Ishikawa (cell line): ENCODE measurements around the gene ATF7IP2.

ENCODE experiments used
- CEBPB ChIP-seq: IDR thresholded peaks from 2 replicates; pipeline ENCODE4 v1.6.1; 2012
- CREB1 ChIP-seq: IDR thresholded peaks from 2 replicates; pipeline ENCODE4 v1.6.1; 2012; ENCODE audit warnings: low read depth
- EGR1 ChIP-seq: IDR thresholded peaks from 2 replicates; pipeline ENCODE4 v1.6.1; 2012
- EP300 ChIP-seq: IDR thresholded peaks from 2 replicates; pipeline ENCODE4 v1.6.1; 2012; ENCODE audit warnings: borderline replicate concordance
- FOXM1 ChIP-seq: IDR thresholded peaks from 2 replicates; pipeline ENCODE4 v1.6.1; 2012; ENCODE audit warnings: low read depth, borderline replicate concordance
- NFIC ChIP-seq: IDR thresholded peaks from 2 replicates; pipeline ENCODE4 v1.6.1; 2012
- RAD21 ChIP-seq: IDR thresholded peaks from 2 replicates; pipeline ENCODE4 v1.6.1; 2012; ENCODE audit warnings: low read depth
- TAF1 ChIP-seq: IDR thresholded peaks from 2 replicates; pipeline ENCODE4 v1.6.1; 2012; ENCODE audit warnings: low read depth, mild to moderate bottlenecking
- TCF12 ChIP-seq: IDR thresholded peaks from 2 replicates; pipeline ENCODE4 v1.6.1; 2012; ENCODE audit warnings: low read depth
- TEAD4 ChIP-seq: IDR thresholded peaks from 2 replicates; pipeline ENCODE4 v1.6.1; 2012
- YY1 ChIP-seq: IDR thresholded peaks from 2 replicates; pipeline ENCODE4 v1.6.1; 2012; ENCODE audit warnings: low read depth
- ZBTB7A ChIP-seq: IDR thresholded peaks from 2 replicates; pipeline ENCODE4 v1.6.1; 2012; ENCODE audit warnings: low read depth
- TF ChIP-seq, protein P1 (sequence below): IDR thresholded peaks from 2 replicates; pipeline ENCODE4 v1.6.1; 2012; ENCODE audit warnings: low read depth, mild to moderate bottlenecking
- TF ChIP-seq, protein P2 (sequence below): IDR thresholded peaks from 2 replicates; pipeline ENCODE4 v1.6.1; 2012
- TF ChIP-seq, protein P3 (sequence below): IDR thresholded peaks from 2 replicates; pipeline ENCODE4 v1.6.1; 2012

The ATF7IP2 gene

DNA sequence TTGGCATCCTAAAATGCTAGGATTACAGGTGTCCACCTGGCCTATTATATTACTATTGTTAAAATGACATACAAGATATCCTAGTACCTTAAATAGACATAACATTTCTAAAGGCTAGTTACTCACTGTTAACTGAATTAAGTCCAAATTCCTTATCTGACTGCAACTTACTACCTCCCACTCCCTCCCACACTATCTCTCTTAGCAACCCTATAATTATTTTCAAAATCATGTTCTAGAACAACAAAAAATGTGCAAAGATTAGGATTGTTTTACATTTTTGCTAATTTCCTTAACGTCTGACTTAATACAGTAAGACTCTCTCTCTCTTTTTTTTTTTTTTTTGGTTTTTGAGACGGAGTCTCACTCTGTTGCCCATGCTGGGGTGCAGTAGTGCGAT is 2.2 kb upstream of the ATF7IP2 start:
- TF ChIP-seq, protein P1, sequence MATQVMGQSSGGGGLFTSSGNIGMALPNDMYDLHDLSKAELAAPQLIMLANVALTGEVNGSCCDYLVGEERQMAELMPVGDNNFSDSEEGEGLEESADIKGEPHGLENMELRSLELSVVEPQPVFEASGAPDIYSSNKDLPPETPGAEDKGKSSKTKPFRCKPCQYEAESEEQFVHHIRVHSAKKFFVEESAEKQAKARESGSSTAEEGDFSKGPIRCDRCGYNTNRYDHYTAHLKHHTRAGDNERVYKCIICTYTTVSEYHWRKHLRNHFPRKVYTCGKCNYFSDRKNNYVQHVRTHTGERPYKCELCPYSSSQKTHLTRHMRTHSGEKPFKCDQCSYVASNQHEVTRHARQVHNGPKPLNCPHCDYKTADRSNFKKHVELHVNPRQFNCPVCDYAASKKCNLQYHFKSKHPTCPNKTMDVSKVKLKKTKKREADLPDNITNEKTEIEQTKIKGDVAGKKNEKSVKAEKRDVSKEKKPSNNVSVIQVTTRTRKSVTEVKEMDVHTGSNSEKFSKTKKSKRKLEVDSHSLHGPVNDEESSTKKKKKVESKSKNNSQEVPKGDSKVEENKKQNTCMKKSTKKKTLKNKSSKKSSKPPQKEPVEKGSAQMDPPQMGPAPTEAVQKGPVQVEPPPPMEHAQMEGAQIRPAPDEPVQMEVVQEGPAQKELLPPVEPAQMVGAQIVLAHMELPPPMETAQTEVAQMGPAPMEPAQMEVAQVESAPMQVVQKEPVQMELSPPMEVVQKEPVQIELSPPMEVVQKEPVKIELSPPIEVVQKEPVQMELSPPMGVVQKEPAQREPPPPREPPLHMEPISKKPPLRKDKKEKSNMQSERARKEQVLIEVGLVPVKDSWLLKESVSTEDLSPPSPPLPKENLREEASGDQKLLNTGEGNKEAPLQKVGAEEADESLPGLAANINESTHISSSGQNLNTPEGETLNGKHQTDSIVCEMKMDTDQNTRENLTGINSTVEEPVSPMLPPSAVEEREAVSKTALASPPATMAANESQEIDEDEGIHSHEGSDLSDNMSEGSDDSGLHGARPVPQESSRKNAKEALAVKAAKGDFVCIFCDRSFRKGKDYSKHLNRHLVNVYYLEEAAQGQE: no peak
- TF ChIP-seq NFIC (no peak), EP300 (no peak), YY1 (no peak), RAD21 (no peak), CREB1 (no peak), ZBTB7A (no peak)
- TF ChIP-seq, protein P2, sequence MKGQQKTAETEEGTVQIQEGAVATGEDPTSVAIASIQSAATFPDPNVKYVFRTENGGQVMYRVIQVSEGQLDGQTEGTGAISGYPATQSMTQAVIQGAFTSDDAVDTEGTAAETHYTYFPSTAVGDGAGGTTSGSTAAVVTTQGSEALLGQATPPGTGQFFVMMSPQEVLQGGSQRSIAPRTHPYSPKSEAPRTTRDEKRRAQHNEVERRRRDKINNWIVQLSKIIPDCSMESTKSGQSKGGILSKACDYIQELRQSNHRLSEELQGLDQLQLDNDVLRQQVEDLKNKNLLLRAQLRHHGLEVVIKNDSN: no peak

DNA sequence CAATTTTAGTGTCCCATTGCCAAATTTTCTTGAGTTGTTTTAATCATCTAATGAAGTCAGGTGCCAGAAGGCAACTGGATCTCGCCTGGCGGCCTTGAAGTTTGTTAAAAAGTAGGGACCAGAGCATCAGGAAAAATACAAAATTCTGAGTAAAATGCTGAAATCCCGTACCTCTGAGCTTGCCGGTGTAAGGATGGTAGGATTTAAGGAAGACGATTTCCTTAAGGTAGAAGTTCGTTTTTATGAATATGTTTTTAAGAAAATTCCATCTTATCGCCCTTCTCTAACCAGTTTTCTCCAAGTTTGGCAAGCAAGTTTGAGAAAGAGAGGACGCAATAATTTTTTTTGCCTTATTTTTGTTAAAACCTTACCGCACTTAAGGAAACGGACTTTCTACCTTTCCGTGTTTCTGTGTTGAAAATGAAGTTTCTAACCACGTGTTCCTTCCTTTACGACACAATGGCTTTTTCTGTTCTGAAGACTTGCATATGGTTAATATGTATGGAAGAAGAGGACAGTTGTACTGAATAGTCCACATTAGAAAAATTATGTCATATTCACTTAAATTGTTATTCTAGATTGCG is 748 bp downstream of the ATF7IP2 start:
- TF ChIP-seq, protein P3, sequence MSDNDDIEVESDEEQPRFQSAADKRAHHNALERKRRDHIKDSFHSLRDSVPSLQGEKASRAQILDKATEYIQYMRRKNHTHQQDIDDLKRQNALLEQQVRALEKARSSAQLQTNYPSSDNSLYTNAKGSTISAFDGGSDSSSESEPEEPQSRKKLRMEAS: no peak
- TF ChIP-seq NFIC: no peak
- TF ChIP-seq CREB1: no peak
- TF ChIP-seq TAF1: no peak
- TF ChIP-seq CEBPB: no peak
- TF ChIP-seq EGR1: no peak
- TF ChIP-seq EP300: no peak
- TF ChIP-seq FOXM1: no peak
- no peak for TF ChIP-seq YY1
- no peak for TF ChIP-seq TEAD4
- TF ChIP-seq RAD21: no peak

DNA sequence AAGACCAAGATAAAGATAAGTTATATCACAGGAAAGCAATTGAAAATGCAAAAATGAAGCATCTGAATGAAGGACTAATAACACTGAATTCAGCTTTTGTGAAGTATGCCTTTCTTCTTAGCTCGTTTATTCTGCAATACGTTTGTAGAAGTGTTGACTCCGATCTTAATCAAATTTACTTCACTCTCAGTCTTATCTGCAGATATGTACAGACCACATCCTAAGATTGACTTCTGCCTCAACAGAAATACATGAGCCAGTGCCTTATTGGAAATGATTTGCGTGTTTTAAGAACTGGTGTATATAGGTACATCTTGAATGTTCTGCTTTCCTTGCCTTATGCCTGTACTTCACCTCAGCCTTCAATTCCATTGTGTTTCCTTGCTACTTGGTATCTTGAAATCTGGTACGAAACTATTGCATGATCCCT is 1.3 kb downstream of the ATF7IP2 start:
- TF ChIP-seq, protein P3: no peak
- TF ChIP-seq TAF1: no peak
- TF ChIP-seq EP300: no peak
- no peak for TF ChIP-seq EGR1
- TF ChIP-seq NFIC: no peak
- no peak for TF ChIP-seq TEAD4
- TF ChIP-seq, protein P1: no peak
- no peak for TF ChIP-seq YY1
- TF ChIP-seq CEBPB: no peak
- TF ChIP-seq TCF12: no peak
- TF ChIP-seq ZBTB7A: no peak
- TF ChIP-seq FOXM1: no peak
- no peak for TF ChIP-seq RAD21
- TF ChIP-seq, protein P2: no peak
- TF ChIP-seq CREB1: no peak

DNA sequence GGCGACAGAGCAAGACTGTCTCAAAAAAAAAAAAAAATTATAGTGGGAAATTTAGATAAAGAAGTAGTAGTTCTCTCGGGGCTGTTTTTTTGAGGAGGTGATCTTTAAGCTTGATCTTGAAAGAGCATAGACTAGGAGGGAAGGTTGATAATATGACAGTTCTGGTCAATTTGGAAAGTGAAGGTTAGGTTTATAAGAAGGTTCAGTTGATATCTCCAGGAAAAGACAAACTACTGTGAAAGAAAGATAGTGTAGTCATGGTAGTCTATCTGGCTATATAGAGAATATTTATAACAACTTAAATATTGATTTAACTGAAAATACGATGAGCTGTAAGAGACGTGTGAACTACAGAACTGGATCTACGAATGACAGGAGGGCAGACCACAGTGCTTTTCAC is 3.1 kb downstream of the ATF7IP2 start:
- TF ChIP-seq YY1 (no peak), CREB1 (no peak), FOXM1 (no peak), ZBTB7A (no peak), RAD21 (no peak), CEBPB (no peak), EGR1 (no peak), NFIC (no peak), EP300 (no peak), TAF1 (no peak), TEAD4 (no peak), TCF12 (no peak)
- TF ChIP-seq, protein P2: no peak
- TF ChIP-seq, protein P3: no peak
- TF ChIP-seq, protein P1: no peak
